ENCODE results near the gene TMEM242.
A peak's percentile ranks its signal among the peaks of the same experiment; 100 is the strongest.

The TMEM242 gene

DNA sequence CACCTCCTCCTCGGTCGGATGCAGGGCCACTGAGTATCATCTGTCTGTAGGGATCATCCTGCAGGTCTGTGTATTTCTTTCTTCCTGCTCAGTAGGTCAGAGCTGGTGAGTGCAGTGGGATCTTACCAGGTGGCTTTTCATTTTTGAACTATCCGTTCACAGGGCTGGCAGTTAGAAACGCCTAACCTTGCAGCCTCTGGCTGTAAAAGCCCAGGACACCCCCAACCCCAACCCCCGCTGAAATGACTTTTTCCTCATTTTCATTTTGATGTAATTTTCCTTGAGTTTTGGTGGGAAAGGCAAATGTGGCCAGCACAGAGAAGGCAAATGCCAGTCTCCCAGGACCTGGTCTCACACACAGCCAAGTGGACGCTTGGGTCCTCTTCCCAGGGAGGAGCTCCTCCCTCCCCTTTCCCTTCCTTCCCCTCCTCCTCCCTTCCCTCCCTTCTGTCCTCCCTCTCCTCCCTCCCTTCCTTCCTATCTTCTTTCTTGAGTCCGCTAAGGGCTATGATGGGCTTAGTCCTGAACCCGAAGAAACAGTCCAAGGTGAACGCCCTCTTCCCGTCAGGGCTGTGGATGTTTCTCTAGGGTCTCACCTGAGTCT lies 36.0 kb downstream of the TMEM242 start:
- DNase-seq = no peak

DNA sequence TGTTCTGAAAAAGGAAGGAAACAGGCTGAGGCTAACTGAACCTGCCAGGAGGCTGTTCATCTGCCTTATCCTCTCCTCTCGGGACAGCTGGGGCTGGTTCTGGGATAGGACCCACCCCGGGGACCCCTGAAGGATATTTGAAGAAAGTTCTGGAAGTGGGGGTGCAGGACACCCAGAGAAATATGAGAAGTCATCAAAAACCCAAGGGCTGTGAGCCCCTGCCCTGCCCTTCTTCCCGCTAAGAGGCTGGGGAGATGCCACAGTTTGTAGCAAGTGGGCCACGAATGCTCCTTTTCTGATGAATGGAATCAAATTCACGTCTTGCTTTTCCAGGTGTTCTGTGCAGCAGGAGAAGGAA lies 37.9 kb downstream of the TMEM242 start:
- DNase-seq = no peak

DNA sequence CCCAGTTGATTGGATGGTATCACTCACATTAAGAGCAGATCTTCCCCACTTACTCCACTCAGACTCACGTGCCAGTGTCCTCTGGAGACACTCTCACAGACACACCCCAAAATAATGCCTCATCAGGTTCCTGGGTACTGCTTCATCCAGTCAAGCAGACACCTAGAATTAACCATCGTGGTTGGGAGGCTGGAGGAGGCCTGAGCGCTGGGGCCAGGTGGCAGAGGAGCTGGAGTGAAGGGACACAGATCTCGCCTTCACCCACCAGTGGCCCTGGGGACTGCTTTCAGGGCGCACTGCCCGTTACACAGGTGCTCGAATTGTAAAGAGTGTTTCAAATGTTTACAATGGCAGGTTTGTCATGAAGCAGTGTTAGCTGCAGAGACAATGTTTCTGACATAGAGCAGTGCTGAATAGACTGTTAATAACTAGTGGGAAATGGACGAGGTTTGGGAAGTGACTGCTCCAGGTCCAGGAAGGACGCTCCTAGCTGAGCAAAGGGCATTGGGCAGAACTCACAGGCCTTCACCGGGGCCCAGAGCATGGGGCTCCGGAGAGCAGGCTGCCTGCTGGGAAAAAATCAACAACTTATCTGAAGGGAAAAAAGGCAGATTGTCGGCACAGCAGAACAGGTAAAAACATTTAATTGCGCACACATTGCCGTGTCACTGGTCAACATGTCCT lies 38.4 kb downstream of the TMEM242 start:
- DNase-seq = no peak

DNA sequence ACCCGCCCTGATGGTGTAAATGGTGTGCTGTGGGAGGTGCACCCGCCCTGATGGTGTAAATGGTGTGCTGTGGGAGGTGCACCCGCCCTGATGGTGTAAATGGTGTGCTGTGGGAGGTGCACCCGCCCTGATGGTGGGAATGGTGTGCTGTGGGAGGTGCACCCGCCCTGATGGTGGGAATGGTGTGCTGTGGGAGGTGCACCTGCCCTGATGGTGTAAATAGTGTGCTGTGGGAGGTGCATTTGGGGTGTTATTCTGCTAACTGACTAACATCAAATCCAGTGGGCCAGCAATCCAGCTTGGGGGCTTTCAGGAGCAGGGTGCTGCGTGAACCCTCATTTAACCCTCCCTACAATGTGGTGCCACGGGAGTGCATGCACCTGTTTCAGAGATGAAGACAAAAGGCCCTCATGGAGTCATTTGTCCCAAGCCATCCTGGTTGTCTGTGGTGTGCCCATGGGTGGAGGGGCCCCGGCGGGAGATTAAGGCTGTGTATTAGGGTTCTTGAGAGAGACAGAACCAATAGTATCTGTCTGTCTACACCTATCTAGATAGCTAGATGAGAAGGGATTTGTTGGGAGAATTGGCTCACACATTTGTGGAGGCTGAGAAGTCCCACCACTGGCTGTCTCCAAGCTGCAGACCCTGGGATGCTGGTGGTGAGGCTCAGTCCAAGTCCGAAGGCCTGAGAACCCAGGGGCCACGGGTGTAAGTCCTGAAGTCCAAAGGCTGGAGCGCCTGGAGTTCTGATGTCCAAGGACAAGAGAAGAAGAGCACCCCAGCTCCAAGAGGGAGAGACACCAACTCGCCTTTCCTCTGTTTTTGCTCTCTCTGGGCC lies 39.2 kb downstream of the TMEM242 start:
- DNase-seq = no peak

DNA sequence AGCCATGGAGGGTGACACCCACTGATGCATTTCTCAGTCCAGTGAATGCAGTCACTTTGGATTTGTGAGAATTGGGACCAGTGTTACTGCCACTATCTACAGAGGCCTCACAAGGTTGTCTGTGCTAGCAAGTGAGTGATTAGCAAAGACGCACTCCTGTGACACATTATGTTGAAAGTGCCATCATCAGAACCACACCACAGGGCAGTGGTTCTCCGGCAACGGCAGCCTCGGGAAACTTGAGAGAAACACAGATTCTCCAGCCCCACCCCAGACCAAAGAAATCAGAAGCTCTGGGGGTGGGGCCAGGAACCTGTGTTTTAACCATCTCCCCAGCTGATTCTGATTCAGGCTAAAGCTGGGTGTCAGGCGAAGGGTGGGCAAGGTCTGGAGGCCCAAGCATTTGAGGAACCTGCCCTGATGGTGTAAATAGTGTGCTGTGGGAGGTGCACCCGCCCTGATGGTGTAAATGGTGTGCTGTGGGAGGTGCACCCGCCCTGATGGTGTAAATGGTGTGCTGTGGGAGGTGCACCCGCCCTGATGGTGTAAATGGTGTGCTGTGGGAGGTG lies 39.9 kb downstream of the TMEM242 start:
- no peak for DNase-seq

DNA sequence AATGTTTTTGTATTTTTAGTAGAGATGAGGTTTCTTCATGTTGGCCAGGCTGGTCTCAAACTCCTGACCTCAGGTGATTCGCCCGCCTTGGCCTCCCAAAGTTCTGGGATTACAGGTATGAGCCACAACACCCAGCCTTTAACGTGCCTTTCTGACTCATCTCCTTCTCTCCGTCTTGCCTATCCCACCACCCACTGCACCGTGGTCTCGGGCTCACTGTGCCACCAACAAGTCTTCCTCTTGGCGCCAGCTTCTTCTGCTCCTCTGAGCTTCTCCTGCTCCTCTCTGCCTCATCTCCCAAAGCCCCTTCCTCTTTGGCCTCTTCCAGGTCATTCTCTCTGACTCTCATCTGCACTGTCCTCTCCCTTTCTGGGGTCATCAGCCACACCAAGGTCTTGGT lies 41.0 kb downstream of the TMEM242 start:
- peak; percentile 34 for DNase-seq

DNA sequence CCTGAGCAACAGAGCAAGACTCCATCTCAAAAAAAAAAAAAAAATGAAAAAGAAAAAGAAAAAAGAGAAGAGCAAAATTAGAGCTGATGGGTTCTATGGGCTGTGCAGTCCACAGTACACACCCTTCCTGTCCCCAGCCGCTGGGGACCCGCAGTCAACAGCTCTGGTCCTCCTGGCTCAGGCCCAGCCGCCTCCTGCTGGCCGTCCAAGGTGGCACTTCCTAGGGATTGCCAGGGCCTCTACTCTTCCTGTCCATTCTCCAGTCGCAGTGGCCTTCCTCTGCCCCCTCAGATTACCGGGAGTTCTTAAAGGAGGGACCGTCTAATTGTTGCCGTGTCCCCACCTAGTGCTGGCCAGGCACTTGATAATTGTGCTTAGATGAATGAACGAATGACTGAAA lies 41.7 kb downstream of the TMEM242 start:
- no peak for DNase-seq

DNA sequence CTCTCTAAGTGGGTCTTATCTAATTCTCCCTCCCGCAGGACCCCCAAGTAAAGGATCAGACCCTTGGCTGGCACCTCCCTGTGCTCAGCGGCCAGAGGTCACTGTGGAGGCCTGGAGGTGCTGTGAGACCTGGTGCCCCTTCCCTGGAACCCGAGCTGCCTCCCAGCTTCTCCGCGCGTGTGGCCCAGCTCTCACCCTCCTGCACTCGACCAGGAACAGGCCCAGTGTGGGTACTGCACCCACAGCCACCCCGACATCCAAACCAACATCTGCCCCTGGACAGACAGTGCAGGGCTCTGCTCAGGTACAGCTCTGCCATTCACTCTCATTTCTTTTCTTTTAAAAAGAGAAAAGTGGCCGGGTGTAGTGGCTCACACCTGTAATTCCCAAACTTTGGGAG lies 42.4 kb downstream of the TMEM242 start:
- DNase-seq = no peak

DNA sequence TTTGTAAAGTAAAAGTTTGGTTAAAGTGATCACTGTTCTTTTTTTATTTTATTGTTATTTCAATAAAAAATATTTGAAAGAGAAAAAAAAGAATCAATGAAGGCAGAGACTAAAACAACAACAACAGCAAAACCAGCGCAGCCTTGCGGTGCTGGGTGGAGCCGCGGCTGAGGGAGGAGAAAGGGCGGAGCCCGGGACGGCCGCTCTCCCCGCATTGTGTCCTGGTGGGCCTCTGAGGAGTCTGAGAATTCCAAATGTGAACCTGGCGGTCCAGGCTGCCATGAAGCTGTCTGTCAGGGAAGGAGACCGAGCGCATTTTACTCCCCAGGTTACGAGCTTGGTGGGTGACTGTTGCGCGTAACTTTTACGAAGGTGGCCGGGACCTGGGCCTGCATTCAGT lies 43.2 kb downstream of the TMEM242 start:
- no peak for DNase-seq

DNA sequence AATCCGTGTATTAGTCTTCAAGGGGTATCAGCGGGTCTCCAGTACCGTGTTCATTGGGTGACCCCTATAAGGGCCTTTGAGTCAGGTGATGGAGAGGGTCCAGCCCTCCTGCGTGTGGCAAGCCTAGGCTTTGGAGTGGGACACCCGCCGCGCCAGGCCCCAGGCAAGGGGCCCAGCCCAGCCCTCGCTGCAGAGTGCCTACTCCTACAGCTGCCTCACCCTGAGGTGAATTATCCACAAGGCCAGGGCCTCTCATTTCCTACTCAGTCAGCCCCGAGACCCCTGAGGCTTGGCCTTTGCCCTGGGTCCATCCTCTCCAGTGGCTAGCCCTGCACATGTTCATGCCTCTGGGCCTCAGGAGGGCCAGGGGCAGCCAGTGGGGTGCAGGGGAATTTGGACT lies 45.1 kb downstream of the TMEM242 start:
- DNase-seq = no peak

DNA sequence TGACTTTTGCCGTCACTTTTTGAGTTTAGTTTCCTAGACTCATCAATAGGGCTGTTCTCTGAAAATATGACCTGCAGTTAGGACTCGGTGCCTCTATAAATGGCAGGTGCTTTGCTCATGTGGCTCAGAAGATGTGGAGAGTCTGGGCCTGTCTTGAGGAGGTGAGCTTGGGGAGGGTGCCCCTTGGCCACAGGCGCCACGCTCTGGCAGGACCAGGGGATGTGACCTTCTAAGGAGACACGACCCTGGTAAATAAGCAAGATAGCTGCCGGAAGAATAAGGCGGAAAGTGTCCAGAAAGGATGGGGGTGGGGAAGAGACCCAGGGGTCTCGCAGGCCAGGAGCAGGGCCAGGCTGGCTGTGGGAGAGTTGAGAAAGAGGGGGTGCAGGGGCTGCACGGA lies 46.6 kb downstream of the TMEM242 start:
- no peak for DNase-seq

DNA sequence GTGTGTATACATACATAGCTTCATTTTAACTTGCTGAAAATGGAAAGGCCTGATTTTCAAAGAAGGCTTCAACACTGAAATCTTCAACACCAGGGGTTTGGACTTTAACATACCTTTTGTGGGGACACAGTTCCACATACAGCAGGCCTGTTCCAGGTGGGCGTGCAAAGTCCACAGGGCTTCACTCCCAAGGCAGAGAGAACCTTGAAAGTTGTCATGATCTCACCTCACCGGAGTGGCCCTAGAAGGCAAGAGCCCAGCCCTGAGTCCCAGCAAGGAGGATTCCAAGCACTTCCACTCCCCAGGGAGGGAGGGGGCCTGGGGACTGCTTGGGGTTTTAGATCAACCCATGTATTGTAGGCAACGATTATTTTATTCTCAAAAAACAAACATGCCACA lies 47.2 kb downstream of the TMEM242 start:
- DNase-seq = no peak

DNA sequence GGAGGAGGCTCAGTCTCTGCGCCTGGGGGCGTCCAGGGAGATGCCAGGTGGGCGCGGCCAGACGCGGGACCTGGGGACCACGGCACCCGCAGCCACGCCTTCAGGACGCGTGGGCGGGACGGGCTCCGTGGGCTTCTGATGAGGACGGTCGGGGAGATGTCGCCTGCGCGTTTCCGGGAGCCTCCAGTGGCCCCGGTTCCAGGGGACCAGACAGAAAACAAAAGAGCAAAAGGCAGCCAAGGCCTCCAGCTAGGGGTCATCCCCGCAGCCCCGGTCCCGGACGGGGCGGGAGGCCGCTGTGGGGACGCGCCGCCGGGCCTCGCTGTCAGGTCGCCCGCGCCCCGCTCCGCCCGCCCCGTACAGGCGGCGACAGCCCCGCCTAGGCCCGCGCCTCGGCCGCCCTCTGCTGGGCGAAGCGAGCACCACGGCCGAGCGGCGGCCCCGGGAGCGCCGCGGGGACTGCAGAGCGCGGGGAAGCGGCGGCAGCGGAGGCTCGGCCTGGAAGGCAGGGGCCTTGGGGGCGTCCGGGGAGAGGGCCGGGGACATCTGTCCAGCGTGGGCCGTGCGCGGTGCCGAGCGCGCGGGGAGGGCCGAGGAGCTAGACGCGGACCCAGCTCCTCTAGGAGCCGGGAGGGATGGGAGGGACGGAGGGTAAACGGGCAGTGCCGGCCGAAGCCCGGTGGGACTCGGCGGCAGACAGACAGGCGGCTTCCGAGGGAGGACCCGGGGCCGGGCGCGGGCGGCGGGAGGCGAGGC lies 48.7 kb downstream of the TMEM242 start:
- DNase-seq = peak; percentile 84

DNA sequence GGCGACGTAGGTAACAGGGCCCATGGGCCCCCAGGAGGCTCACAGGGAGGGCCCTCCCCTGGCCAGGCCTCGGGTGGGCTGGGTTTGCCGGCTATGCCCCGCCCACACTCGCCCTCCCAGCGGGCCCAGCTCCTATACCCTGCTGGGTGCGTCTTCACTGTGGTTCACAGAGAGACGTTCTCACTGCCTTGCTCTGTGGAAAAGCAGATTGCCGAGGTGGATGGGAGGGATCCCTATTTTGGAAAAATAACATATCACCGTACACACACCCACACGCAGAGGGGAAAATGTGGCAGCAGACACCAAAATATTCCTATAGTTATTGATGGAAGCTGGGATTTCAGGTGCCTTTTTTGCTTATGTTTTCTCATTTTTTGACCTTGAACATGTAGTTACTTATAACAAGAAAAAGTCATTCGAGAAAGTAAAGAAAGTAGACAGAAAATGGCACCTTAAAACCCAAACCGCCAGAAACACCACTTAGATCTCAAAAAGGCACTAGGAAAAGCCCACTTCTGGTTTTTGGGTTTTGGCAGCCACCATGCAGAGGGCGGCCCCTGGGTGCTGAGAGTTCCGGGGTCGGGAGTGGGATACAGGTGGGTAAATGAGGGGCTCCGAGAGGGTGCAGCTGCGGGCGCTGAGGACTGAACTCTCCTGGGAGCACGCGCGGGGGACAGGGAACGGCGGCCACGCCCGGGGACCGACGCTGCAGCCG lies 49.4 kb downstream of the TMEM242 start:
- DNase-seq = peak; percentile 75

DNA sequence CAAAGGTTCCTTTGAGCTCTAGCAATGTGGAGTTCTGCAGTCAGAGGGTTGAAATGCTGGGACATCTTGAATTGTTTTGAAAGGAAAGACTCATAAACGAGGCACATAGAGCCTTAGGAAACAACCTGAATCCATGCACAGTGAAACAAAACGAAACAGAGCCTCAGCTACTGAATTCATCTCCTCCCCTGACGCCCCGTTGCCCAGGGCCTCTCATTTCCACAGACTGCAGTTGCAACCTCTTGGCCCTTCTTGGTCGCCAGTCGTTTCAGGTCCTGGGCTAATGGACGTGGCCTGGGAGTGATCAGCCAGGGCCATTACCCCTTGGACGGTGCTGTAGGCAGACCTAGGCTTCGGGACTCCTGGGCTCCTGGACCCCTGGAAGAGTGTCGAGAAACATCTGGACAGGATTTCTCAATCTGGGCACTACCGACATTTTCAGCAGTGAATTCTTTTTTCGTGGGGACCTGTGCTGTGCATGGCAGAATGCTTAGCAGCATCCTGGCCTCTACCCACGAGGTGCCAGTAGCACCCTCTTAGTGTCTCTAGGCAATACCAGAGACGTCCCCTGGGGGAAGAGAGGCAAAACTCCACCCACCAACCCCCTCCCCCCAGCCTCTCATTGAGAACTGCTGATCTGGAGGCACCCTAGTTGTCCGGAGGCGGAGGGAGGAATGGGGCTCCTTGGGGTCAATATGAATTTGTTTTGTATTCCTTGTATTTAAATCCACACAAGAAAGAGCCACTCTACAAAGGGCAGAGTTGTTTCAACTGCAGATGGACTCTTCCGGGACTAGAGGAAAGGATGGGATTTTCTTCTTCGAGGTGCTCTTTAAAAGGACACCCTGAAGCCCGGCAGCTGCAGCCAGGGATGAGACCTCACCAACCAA lies 50.2 kb downstream of the TMEM242 start:
- peak; percentile 44 for DNase-seq

DNA sequence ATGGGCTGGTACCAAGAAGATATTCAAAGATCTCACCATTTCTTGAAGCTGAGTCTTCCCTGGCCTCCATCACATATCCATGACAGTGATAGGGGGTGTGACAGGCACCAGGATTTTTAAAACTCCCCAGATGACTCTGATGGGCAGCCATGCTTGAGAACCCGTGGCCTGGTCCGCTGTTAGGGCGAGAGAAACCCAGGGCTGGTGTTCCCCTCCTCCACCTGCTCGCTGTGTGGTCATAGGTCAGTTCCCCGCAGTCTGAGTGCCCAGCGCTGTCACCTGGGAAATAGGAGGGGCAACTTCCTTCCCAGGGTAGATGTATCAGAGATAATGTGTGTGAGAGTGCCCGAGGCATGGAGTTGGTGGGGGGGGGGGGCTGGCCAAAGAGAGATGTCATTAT lies 50.9 kb downstream of the TMEM242 start:
- no peak for DNase-seq

DNA sequence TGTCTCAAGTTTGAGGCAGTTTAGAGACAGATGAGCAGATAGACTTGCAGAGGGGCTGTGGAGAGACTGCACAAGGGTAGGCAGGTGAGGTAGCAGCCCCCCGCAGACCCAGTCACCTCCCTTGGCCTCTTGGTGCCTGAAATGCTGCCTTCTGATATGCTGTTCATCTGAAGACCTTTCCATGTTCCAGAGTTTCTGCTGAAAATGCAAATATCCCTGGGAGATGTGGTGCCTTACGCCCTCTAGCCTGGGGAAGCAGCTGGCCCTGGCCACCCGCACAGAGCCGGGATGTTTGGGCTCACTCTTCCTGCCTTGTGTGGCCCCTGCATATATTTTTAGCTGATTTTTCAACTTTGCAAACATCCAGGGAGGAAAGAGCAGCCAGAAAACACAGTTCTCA lies 51.4 kb downstream of the TMEM242 start:
- DNase-seq = no peak

DNA sequence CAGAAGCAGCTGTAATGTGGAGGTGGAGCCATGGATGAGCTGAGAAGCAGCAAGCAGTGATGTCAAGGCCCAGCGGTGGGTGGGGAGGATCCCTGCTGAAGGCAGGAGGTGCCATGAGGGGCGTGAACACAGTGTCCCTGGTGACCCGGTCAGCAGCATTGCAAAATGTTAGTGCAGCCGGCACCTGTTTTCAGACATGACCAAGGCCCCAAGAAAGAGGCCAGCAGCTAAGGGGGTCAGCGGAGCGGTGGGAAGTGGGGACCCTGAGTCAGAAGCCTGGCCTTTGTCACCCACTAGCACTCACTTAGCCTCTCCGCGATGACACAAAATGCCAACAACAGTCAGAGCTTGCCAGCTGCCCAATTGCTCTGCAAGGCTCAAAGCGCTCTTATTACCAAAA lies 51.9 kb downstream of the TMEM242 start:
- no peak for DNase-seq

DNA sequence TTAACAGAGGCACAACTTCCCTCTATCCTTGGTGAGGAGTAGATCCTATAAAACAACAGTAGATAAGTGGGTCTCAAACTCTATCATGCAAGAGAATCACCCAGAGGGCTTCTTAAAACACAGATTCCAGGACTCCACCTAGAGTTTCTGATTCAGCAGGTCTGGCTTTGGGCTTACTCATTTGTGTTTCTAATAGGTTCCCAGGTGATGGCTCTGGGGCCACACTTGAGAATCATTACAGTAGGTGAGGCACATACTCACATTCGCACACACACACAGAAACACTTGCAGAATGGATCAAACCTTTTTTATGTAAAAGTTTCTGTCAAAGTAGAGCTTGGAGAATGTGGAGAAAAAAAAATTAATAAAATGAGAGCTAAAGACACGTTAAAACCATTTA lies 52.4 kb downstream of the TMEM242 start:
- no peak for DNase-seq

DNA sequence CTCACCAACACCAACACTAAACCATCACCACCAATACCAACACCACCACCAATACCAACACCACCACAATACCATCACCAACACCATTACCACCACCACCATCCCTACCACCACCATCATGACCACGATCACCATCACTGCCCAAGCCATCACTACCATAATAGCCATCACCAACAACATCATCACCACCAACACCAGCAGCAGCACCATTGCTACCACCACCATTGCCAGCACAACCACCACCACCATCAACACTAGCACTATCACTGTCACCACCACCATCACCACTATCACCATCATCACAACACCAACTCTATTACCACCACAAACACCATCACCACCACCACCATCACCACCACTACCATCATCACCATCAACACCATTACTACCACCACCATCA lies 53.0 kb downstream of the TMEM242 start:
- no peak for DNase-seq

DNA sequence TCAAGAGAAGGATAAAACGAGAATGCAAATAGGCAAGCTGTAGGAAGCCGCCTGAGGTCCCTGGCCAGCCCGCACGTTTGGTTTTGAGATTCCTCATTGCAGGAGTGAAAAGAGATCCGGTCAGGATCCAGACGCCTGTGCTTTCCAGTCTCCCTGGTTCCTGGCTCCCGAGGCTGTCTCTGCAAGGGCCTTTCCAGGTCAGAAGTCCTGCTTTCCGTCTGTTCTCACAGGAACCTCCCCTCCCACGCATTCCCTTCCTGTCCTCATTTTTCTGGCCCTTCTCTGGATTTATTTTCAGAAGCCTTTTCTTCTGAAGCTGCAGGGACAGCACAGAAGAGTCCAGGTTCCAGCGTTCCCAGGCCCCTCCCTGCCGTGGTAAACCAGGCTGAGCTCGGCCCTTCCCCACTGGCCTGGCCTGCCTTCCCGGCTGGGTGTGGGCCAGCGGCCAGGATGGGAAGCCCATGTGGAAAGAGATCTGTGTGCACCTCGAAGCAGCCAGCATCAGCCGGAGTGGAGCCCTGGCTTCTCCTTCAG lies 54.0 kb downstream of the TMEM242 start:
- no peak for DNase-seq
